Right atrium auricular region (tissue), 2 donors: Measurements from ENCODE around the gene CALN1. TPM values are rescaled to one million over a fixed set of nuclear protein-coding genes. Genes with fewer than 3 reads are reported as not detected.
A peak's percentile ranks its signal among the peaks of the same experiment; 100 is the strongest.

Experiments
- DNase-seq: peaks from one replicate; pipeline ENCODE4 v3.0.0-alpha.2; 2019; ENCODE audit warnings: low spot score
- H3K27ac ChIP-seq, 2 donors: fragments of 200-600 bp; sonication (generic); 1 replicate in 1 of 2; 2 replicates in 1 of 2; pipeline ENCODE4 v1.5.1; 2016 to 2019
- H3K27me3 ChIP-seq, 2 donors: fragments of 200-600 bp; sonication (generic); one replicate each; pipeline versions ENCODE4 v1.5.1 to v1.6.0; 2017 to 2019
- H3K36me3 ChIP-seq: fragments of 200-600 bp; sonication (generic); one replicate; pipeline ENCODE4 v1.5.1; 2016
- H3K4me1 ChIP-seq, 2 donors: fragments of 200-600 bp; sonication (generic); one replicate each; pipeline versions ENCODE4 v1.5.1 to v1.6.0; 2017 to 2019
- H3K4me3 ChIP-seq, 2 donors: fragments of 200-600 bp; sonication (generic); 1 replicate in 1 of 2; 2 replicates in 1 of 2; pipeline ENCODE4 v1.5.1; 2017 to 2019; ENCODE audit warnings: mild to moderate bottlenecking in 1 of 2, moderate library complexity in 1 of 2
- H3K9me3 ChIP-seq, 2 donors: fragments of 200-600 bp; sonication (generic); one replicate each; pipeline ENCODE4 v1.5.1; 2019
- CTCF ChIP-seq, 2 donors: fragments of 200-600 bp; sonication (generic); IDR thresholded peaks; one replicate each; pipeline ENCODE4 v1.5.1; 2019; ENCODE audit warnings: antibody characterized with exemption in 2 of 2
- total RNA-seq, 2 donors: library from RNA; depleted of rRNA; stranded (reverse); fragments of >200 nt; gene quantifications; one replicate each; pipeline ENCODE4 v1.1.0, GENCODE V29; 2016

CALN1 gene
- total RNA-seq, 2 donors from 2014 or later, result not detected

- Histone ChIP-seq H3K4me1 (no peaks in the 10 kb centered on the region), H3K27ac (no peak overlapping the region), H3K27me3 (no peaks in the 10 kb centered on the region), H3K9me3 (no peaks in the 10 kb centered on the region), H3K4me3 (no peak overlapping the region), H3K36me3 (no peaks in the 10 kb centered on the region)
- no peak for TF ChIP-seq CTCF (IDR thresholded peaks at IDR 0.05)
- peak; percentile 43 for DNase-seq
Observed at GRCh38 chr7:71780282-71780681, 631.9 kb downstream of the CALN1 start.

GRCh38 chr7:71777278-71777677, 634.9 kb downstream of the CALN1 start:
- TF ChIP-seq CTCF (IDR thresholded peaks at IDR 0.05), result no peak
- no peaks in the 10 kb centered on the region for H3K27me3 ChIP-seq

GRCh38 chr7:71776726-71777125, 635.4 kb downstream of the CALN1 start:
- no peak for TF ChIP-seq CTCF (IDR thresholded peaks at IDR 0.05)
- no peak for DNase-seq
- H3K4me1 ChIP-seq, result no peaks in the 10 kb centered on the region
- H3K27ac ChIP-seq, result no peak overlapping the region
- H3K4me3 ChIP-seq, result no peak overlapping the region
- H3K9me3 ChIP-seq, result no peaks in the 10 kb centered on the region
- no peaks in the 10 kb centered on the region for H3K36me3 ChIP-seq
- H3K27me3 ChIP-seq, result no peaks in the 10 kb centered on the region

More at GRCh38 chr7:71777278-71777677, 634.9 kb downstream of the CALN1 start:
- Histone ChIP-seq H3K36me3 (no peaks in the 10 kb centered on the region), H3K27ac (no peak overlapping the region), H3K4me3 (no peak overlapping the region), H3K9me3 (no peaks in the 10 kb centered on the region), H3K4me1 (no peaks in the 10 kb centered on the region)
- DNase-seq, result peak; percentile 21

GRCh38 chr7:71775648-71776047, 636.5 kb downstream of the CALN1 start:
- peak; percentile 13 for DNase-seq
- H3K4me1 ChIP-seq, result no peaks in the 10 kb centered on the region
- H3K36me3 ChIP-seq, result no peaks in the 10 kb centered on the region
- TF ChIP-seq CTCF (IDR thresholded peaks at IDR 0.05), result no peak
- no peaks in the 10 kb centered on the region for H3K27me3 ChIP-seq
- no peak overlapping the region for H3K4me3 ChIP-seq
- no peak overlapping the region for H3K27ac ChIP-seq
- no peaks in the 10 kb centered on the region for H3K9me3 ChIP-seq

- no peak for TF ChIP-seq CTCF (IDR thresholded peaks at IDR 0.05)
- Histone ChIP-seq H3K9me3 (no peaks in the 10 kb centered on the region), H3K27ac (no peak overlapping the region), H3K4me3 (no peak overlapping the region), H3K36me3 (no peaks in the 10 kb centered on the region), H3K27me3 (no peaks in the 10 kb centered on the region), H3K4me1 (no peaks in the 10 kb centered on the region)
- no peak for DNase-seq
Observed at GRCh38 chr7:71772779-71773178, 639.4 kb downstream of the CALN1 start.

GRCh38 chr7:71770269-71770907, 641.8 kb downstream of the CALN1 start:
- H3K27ac ChIP-seq, result no peak overlapping the region
- no peaks in the 10 kb centered on the region for H3K36me3 ChIP-seq
- no peaks in the 10 kb centered on the region for H3K27me3 ChIP-seq
- no peaks in the 10 kb centered on the region for H3K4me1 ChIP-seq
- DNase-seq, result no peak
- H3K4me3 ChIP-seq, result no peak overlapping the region
- no peak for TF ChIP-seq CTCF (IDR thresholded peaks at IDR 0.05)
- H3K9me3 ChIP-seq, result no peaks in the 10 kb centered on the region
